GM18870 (cell line): ENCODE data around the gene ANKIB1.
"Not testable (repeated sequence)": the region's sequence is repeated elsewhere in the genome, so short reads cannot be mapped to it uniquely, and the experiment has no call there.

Source experiments
- ATAC-seq: cut with Tn5 transposase; IDR thresholded peaks from one replicate; pipeline ENCODE4 v1.9.1; 2021; ENCODE audit warnings: moderate library complexity; ENCODE audit not compliant: unreplicated experiment

The ANKIB1 gene

DNA sequence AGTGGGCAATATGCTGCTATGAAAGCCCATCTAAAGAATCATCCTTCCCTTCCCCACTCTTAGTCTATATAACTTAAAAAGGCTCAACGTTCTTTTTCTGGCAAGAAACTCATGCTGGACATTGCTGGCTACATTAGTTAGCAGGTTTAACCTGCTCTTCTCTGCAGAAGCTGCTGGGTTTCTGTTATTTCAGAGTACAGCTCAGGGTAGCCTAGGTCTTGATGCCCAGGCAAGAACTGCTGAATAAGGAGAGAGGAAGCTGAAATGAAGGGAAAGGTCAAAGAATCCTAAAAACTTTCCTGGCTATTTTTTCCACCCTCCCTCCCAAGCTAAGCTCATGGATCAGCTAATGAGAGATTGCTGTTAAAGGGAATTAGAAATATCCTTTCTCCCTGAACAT is 79.4 kb downstream of the ANKIB1 start:
- ATAC-seq: no peak

DNA sequence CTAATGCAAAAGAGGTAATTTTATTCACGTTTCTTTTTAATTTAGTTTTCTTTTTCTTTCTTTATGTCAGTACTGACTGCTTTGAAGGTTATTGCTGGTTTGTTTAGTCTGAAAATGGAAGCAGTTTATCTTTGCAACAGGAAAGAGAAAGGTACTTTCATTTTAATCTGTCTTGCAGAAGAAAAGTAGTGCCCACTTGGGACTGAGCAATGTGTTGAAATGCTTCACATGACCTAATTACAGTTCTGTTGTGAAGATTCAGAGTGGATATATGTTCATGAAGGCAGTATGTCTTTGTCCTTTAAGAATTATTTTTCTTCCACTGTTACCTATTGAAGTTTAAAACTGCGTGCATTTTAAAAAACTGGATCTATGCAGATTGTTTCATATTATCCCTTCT is 80.1 kb downstream of the ANKIB1 start:
- no peak for ATAC-seq

DNA sequence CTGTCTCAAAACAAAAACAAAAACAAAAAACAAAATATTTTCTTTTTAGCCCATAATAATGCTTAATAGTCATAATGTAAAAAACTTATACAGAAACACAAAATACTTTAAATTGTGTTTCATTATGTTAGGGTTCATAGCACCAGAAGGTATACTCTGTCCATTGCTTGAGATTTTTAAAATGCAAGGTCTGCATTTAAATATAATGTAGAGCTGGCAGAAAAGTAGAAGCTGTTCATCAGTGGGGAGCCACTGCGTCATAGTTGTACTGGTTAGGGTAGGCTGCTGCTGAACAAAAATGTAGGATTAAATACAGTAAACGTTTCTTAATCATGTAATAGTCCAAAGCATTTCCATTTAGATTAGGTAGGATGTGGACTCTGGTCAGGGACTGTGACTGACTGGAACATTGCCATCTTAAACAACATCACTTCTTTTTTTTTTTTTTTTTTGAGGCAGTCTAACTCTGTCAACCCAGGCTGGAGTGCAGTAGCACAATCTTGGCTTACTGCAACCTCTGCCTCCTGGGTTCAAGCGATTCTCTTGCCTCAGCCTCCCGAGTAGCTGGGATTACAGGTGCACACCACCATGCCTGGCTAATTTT is 85.2 kb downstream of the ANKIB1 start:
- ATAC-seq: no peak

DNA sequence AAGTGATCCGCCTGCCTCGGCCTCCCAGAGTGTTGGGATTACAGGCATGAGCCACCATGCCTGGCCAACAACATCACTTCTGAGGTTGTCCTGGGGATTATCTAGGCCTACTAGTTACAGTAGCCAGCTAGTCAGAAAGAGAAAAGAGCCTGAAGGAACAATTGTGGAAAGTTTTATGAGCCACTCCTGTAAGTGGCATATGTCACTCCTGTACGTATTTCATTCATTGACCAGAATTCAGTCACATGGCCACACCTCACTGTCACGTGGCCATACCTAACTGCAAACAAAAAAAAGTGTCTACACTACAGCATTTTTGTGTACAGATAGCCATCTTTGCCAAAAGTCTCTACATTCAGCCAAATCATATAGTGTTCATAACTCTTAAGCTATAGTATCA is 85.7 kb downstream of the ANKIB1 start:
- no peak for ATAC-seq

DNA sequence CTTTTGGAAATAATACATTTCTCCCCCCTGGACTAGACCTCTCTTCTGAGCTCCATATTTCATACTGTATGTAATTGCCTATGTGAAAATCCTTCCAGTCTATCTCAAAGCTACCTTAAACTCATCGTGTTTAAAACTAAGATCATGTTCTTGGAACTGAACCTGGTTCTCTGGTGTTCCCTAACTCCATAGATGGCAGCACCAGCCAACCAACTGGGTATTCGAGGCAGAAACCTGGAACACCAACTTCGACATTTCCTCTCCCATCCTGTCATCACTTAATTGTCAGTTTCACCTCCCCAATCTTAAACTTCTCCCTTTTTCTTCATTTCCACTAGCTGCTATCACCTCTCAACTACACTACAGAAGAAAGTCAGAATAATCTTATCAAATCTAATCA is 87.0 kb downstream of the ANKIB1 start:
- no peak for ATAC-seq

DNA sequence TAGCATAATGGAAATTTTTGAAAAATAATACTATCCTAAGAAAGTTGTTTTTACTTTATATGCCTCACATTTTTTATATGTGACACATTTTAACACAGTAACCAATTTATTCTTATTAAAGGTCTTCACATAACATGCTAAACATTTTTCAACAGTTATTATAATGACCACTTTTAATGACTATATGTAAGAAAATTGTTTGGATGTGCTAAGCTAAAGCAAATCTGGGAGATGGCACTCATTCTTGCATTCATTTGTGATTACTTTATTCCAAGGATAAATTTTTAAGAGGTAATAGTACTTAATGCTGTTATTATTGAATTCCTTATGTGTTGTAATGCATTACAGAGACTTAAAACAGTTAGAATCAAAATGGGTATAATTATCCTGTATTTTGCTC is 88.1 kb downstream of the ANKIB1 start:
- ATAC-seq: no peak

DNA sequence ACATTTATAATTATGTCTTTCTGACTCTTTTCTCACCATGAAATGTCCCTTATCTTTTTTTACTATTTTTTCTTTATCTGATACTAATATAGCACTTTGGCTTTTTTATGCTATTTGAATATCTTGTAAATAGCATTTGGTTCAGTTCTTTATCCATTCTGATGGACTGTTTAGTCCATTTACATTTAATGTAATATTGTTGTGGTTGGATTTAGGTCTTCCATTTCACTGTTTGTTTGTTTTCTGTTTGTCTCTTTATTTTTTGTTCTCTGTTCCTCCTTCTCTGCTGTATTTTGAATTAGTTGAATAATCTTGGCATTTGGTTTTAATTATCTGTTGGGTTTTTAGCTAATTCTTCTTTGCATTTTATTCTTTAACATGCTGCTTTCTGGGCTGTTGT is 89.8 kb downstream of the ANKIB1 start:
- ATAC-seq: no peak

DNA sequence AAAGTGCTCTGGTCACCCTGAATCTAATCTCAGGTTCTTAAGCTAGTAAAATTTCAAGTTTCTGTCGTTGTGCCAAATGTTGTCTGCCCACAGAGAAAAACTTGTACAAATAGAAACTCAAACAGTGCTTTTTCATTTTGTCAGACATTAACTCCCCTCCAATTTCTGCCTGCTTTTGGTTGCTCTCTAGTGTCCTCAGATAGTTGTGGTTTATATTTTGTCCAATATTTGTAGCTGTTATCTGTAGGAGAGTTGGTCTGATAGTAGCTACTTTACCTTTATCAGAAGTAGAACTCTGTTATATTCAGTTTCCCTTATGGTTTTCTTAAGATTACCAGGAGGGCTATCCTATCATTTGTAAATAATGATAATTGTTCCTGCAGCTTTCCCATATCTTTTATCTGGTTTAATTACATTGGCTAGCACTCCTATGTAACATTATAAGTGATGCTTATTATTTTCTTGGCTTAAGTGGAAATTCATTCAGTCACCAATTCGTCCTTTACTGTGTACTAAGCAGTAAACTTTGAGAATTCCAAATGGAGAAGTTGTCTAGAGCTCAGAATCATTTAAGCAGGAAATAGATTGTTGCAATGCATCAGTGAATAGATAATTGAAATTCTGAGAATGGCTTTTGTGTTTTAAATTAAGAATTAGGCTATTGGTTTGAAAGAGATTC is 91.0 kb downstream of the ANKIB1 start:
- ATAC-seq: no peak

DNA sequence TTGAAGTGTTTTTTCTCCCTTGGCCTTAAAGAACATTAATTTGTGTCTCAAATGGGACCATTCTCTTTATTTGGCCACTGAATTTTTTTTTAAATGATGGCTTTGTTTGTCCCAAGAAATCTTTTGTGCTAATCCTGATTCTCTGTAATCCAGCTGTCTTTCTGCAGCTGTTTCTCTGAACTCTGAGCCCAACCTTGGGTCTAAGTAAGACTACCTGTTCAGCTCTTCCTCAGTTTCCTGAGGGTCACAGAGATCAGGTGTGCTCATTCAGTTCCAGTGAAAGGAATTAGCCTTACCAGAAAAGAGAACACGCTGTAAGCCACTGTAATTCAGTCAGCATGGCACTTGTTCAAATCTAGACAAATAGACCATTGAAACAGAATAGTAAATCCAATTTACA is 94.2 kb downstream of the ANKIB1 start:
- ATAC-seq: no peak

DNA sequence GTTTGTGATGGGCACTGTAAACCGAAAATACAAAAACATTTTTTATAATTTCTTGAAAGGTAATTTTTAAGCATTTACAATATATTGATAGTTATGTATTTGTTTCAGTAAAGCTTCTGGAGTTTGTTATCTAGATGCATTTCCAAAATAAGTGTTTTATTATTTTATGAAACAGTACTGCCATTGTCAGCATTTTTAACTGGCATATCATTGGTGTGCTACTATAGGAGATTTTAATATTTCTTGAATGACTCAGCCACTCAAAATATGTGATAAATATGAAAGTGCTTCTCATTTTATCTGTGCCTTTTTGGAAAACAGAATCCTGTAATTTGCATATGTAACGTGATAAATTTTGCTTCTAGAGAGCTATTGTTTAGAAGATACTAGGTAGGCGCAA is 97.9 kb downstream of the ANKIB1 start:
- no peak for ATAC-seq

DNA sequence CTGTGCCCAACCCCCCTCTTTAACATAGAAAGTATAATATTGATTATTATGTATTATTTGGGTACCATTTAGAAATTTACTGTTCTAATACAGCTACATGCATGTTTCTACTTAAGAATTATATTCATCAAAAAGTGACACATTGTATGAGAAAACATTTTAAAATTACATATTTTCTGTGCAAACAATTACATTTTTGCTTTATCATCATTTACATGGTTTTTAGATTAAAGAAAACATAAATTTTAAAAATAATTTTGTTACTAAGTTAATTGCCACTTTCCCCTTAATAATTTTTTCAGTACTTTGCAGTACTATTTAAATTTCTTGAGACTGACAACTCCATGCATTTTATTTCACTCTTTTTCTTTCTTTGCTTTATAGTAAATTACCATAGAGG is 106.2 kb downstream of the ANKIB1 start:
- ATAC-seq: no peak

DNA sequence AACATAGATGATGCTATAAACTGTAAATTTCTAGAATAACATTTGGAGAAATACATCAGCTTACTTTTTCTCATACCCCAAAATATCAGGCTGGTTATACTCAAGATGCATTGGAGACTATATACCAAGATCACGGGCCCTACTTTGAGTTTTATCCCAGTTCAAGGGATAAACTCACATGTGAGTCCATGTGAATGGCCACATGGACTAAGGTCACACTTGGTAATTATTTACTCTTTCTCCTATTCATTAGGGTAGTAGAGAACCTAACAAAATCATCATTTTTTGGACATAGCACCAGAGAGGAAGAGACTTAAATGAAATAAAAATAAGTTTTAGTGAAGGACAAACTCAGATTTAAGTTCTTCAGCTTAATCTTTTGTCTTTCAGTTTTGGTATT is 108.4 kb downstream of the ANKIB1 start:
- no peak for ATAC-seq

DNA sequence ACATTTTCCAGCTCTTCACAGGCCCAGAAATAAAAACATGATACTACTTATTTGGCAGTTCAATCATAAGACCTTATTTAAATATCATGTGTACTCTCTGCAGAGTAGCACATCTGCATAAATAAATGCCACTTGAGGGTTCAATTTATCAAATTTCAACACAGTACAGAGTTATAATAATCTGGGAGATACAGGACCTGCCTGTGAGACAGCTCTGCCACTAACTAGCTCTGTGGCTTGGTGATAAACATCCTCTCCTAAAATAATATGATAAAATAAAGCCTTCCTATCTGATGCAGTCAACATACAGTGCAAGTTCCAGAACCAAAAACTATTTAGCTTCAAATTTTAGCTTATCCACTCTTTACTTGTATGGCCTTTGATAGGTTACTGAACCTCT is 110.6 kb downstream of the ANKIB1 start:
- no peak for ATAC-seq

DNA sequence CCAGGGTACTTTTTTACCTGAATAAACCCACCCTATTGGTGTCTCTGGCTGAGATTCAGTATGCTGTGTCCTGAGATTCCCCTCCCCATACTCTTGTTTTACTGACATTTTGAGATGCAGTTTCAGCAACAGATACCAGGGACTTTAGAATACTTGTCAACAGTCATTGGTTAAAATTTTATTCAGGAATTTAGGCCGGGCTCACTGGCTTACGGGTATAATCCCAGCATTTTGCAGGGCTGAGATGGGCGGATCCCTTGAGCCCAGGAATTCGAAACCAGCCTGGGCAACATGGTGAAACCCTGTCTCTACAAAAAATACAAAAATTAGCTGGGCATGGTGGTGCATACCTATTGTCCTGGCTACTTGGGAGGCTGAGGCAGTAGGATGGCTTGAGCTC is 111.5 kb downstream of the ANKIB1 start:
- no peak for ATAC-seq

DNA sequence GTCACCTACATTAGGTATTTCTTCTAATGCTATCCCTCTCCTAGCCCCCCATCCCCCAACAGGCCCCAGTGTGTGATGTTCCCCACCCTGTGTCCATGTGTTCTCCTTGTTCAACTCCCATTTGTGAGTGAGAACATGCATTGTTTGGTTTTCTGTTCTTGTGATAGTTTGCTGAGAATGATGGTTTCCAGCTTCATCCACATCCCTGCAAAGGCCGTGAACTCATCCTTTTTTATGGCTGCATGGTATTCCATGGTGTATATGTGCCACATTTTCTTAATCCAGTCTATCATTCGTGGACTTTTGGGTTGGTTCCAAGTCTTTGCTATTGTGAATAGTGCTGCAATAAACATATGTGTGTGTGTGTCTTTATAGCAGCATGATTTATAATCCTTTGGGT is 113.4 kb downstream of the ANKIB1 start:
- not testable (repeated sequence) for ATAC-seq

DNA sequence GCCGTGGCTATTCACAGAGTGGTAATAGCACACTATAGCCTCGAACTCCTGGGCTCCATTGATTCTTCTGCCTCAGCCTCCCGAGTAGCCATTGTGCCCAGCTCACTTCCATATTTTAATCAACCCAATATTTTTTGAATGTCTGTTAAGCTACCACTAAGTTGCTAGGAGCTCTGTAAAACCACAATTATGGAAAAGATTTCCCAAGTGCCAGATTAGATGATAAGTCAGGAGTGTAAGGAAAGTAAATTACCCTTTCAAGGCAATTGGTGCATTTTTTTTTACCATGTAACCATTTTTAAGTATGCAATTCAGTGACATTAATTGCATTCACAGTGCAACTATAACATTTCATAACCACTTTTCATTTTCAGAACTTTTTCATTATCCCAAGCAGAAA is 114.0 kb downstream of the ANKIB1 start:
- ATAC-seq: no peak

DNA sequence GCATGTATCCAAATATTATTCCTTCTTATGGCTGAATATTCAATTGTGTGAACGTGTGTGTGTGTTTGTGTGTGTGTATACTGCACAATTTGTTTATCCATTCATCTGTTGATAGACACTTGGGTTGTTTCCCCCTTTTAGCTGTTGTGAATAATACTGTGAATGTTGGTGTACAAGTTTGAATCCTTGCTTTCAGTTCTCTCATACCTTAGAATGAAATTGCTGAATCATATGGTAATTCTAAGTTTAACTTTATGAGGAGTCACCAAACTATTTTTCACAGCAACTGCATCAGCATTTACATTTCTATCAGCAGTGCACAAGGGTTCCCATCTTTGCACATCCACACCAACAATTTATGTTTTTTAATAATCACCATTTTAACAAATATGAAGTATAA is 114.6 kb downstream of the ANKIB1 start:
- ATAC-seq: no peak

DNA sequence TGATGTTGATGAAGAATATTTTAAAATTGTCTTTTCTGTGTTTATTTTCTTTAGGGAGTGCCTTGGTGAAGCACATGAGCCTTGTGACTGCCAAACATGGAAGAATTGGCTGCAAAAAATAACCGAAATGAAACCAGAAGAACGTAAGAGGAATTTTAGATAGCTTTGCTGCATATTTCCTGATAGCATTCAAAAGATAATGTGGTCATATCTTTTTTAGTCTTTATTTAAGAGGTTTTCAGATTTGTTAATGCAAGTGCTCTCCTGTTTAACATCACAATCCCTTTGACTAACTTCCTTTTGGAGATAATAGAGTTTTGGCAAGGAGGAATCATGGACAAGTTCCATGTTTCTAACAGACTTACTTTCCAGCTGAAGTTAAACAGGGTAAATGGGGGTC is 116.4 kb downstream of the ANKIB1 start:
- ATAC-seq: no peak

DNA sequence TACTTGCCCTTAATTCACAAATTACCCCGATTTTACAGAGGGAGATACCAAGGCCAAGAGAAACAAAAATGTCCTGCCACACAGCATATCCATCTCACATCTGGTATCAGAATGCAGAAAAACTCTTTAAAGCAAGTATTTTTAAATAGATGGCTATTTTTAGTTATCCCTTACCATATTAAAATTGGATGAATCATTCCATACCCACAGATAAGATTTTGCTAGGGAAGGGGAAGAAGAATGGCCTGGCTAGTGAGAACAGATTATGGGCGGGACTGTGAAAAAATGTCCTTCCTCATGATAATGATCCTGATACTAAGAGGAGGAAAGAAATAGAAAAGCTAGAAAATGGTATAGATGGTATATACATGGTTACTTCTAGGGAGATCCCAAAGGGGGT is 121.0 kb downstream of the ANKIB1 start:
- ATAC-seq: no peak

DNA sequence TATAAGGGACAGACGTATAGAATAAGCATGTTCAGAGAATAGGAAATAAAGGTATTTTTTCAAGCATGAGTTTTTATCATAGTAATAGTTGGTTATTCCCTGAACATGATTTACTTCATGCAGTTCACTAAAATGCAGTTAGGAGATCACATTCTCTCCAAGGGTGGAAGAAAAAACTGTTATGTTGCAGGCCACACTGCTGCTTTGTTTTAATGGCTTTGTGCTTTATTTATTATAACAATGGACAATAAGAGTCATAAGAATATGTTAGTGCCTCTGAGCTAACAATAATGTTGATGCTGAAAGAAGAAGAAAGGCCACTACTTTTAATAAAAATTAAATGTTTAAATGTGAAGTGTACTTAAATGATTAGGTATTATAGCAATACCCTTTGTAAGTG is 123.0 kb downstream of the ANKIB1 start:
- no peak for ATAC-seq

DNA sequence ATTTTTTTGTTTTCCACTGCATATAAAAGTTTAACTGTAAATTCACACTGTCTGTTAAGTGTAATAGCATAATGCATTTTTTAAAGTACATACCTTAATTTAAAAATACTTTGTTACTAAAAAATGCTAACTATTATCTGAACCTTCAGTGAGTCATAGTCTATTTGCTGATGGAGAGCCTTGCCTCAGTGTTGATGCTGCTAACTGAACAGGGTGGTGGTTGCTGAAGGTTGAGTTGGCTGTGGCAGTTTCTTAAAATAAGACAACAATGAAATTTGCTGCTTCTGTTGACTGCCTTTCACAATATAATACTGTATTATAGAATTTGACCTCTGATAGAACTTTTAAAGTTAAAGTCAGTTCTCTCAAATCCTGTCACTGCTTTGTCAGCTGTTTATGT is 129.2 kb downstream of the ANKIB1 start:
- ATAC-seq: no peak

DNA sequence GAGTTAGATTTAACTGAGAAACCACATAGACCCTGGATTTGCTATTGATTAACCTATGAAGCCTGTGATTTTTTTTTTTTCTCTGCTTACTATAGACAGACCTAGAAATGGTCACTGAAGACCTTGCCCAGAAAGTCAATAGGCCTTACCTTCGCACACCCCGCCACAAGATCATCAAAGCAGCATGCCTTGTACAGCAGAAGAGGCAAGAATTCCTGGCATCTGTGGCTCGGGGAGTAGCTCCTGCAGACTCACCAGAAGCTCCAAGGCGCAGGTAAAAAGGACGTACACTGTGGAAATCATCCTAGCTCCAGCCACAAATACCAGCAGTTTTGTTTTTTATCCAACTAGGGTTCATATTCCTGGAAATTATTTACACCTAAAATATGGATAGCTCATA is 145.3 kb downstream of the ANKIB1 start:
- ATAC-seq: no peak

DNA sequence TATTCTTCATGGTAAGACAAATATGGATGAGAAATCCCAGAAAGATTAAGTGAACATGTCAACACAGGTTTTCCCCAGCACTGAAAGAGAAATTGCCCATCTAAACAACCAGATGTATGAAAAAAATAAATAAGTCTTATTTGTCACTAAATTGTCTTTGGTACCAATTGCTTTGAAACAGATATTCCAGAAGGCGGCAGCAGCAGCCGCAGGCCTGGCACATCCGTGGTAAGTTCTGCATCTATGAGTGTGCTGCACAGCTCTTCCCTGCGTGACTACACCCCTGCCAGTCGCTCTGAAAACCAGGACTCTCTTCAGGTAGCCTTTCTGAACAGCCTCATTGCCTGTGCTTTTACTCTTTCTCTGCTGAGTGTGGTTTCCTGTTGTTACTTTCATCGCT is 151.8 kb downstream of the ANKIB1 start:
- ATAC-seq: no peak
